Measurements from ENCODE around the gene SPATA31D3.
"Not testable (repeated sequence)": the region's sequence is repeated elsewhere in the genome, so short reads cannot be mapped to it uniquely, and the experiment has no call there.

SPATA31D3 gene

DNA sequence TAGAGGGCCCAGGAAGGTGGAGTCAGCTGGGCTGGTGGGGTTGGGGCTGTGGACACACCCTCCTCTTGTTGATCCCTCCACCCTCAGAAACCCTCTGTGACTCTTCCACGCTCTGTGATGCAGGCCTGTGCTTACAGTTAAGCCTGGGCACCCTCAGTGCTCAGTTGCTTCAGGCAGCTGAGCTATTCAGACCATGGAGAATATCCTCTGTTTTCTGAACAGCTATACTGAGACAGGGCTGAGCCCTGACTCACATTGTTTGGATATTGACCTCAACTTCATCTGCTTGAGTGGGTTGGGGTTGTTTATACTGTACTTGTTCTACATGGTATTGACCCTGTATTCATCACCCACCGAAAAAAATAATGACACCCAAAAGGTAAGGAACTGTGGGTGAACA, at the start of gene SPATA31D3:
TSS of gene SPATA31D3 (plus strand) at position 108 of the 400 bp plus-strand sequence. CDS start at position 194, 86 bp downstream.
- DNase-seq = not testable (repeated sequence)

DNA sequence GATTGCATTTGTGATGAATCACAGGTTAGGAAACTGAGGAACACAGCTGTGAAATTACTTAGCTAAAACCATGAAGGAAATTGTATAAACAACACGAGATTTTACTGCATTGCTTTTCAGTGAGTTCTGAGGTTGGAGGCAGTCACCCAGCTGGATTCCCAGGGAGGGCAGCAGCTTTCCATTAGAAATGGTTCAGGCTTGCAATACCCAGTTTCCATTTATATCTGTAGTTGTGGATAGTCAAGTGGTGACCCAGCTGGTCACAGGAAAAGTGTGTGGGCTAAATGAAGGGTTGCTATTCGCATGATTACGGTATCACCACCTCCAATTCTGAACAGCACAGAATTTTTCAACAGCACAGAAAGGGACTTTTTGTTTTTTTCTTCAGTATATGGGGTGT, 49.4 kb upstream of the SPATA31D3 start:
- no peak for DNase-seq

DNA sequence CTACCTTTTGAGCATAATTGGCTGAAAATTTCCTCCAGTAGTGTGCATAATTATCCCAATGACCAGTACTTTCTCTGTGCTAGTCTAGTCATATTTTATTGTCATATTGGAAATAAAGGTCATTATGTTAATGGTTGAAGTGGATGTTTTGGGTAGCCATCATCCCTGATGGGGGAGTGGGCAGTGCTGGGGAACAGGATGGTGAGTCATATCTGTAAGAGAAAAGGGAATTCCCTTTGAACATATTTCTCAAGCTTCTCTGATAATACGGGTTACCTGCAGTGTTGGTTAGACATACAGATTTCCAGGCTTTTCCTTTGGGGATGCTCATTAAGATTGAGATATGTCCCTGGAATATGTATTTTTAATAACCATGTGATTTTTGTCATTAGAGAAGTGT, 48.4 kb upstream of the SPATA31D3 start:
- peak in 1 of 3 donors; percentile 8 for DNase-seq

DNA sequence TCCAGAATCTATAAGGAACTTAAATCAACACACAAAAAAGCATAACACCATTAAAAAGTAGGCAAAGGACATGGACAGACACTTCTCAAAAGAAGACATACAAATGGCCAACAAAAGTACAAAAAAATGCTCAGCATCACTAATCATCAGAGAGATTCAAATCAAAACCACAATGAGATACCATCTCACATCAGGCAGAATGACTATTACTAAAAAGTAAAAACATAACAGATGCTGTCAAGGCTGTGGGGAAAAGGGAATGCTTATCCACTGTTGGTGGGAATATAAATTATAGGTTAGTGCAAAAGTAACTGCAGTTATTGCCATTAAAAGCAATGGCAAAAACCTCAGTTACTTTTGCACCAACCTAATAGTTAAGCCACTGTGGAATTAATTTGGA, 47.2 kb upstream of the SPATA31D3 start:
- no peak for DNase-seq

DNA sequence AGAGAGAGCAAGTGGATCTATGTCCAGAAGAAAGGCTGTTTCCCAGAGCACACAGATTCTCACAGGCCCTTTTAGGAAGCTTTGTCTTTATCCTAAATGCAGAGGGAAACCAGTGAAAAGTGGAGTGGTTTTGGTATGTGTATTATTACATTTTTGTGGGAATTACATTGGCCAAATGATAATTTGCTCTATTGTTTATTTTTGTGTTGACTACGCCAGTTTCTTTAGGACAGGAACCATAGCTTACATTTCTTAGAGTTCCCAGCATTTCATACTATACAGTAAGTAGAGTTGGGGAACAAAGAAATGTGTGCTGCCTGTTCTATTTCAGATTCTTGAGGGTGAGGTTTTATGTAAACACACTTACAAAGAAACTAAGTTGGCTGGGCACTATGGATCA, 44.4 kb upstream of the SPATA31D3 start:
- DNase-seq = no peak

DNA sequence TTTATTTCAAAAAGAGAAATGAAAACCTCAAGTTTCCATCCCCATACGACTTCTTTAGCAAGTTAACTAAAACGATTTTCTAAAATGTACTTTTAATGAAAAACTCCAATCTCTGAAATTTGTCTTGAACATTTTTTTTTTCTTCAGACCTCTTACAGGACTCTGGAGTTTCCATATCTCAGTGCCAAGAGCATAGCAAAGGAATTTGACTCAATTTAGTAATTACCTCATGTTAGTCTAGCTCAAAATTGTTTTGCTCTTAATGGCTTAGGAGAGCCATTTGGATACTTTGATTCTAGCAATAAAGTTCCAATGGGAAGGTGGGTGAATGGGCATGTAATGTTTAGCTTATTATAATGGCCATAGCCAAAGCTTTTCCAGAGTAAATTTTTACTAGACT, 41.1 kb upstream of the SPATA31D3 start:
- no peak for DNase-seq

DNA sequence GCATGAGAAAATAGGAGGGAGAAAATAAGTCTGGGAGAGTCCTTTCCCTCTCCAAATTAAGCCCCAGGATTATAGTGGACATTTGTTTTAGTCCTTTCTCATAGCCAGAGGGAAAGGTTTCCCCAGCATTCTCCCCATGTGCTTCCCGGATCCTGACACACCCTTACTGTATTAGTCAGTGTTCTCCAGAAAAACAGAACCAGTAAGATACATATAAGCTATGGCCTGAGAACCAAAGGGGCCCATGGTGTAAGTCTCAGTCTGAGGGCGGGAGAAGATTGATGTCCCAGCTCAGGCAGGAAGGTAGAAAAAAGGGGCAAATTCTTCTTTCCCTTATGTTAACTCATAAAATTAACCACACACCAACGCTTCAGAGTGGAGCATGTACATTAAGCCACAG, 40.7 kb upstream of the SPATA31D3 start:
- DNase-seq = no peak

DNA sequence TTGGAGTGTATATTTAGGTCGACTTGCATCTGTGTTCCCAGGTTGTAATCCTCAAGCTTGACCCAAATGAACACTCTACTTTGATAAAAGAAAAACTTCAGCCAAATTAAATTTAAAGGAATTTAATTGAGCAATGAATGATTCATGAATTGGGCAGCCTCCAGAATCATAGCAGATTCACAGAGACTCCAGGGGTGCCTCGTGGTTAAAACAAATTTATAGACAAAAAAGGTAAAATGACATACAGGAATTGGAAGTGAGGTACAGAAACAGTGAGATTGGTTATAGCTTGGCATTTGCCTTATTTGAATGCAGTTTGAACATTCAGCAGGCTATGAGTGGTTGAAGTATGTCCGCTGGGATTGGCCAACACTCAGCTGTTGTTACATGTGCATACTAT, 36.6 kb upstream of the SPATA31D3 start:
- no peak for DNase-seq

DNA sequence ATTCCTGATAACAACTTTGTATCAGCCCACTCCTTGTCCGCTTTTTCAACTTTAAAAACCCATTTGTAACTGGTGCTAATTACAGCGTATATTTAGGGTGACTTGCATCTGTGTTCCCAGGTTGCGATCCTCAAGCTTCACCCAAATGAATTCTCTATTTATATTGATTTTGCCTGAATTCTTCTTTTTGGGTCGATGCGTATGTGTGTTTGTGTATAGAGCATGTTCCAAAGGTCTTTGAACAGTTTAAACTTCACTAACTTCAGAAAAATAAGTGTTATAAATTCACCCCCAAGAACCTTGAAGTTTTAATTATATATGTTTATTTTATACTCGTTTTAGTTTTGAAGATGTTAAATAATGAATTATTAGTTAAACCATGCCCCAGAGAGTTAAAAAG, 31.2 kb upstream of the SPATA31D3 start:
- DNase-seq = no peak

DNA sequence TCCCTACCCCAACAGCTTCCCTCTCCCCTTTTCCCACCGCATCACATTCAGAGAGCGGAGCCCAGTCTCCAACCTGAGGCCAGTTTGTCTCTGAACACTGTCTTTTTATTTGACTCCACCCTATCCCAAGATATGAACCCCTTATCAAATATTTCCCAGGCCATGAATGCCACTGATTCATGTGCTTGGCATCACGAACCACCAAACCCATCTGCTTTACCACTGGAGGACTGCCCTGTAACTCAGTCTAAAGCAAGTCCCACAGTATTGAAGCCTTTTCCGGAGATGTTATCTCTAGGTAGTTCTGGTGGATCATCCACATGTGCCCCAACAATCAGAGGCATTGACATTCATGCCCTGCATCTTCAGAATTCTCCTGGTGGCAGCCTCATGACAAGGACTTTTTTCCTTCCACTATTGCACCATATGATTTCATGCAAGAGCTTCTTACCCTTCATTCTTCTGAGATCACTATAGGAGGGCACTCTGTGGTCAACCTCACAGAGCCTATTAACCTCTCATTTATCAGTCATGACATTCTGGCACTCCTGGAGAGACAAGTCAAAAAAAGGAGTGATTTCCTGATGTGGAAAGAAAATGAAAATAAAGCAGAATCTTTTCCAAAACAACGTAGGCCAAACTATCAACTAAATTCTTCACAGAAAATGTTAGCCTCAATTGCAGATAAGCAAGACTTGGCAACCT, 27.3 kb upstream of the SPATA31D3 start:
- no peak for DNase-seq

DNA sequence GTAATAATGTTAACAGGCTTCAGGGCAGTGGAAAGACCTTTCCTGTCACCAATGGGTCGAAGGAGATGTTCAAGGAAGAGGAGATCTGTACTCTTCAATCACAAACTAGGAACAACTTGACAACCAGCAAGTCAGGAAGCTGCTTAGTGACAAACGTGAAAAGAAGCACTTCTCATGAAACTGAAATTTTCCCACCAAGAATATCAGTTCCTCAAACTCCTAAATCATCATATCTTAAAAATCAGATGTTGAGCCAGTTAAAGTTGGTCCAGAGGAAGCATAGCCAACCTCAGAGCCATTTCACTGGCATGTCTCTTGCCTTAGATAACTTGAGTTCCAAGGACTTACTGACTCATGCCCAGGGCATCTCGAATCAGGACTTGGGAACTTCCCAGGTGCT, 24.8 kb upstream of the SPATA31D3 start:
- not testable (repeated sequence) for DNase-seq

DNA sequence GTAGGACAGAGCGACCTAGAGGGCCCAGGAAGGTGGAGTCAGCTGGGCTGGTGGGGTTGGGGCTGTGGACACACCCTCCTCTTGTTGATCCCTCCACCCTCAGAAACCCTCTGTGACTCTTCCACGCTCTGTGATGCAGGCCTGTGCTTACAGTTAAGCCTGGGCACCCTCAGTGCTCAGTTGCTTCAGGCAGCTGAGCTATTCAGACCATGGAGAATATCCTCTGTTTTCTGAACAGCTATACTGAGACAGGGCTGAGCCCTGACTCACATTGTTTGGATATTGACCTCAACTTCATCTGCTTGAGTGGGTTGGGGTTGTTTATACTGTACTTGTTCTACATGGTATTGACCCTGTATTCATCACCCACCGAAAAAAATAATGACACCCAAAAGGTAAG, 15.0 kb upstream of the SPATA31D3 start, which contains the start of gene SPATA31D4:
TSS of gene SPATA31D4 (plus strand) at position 124 of the 400 bp plus-strand sequence. CDS start at position 210, 86 bp downstream.
- not testable (repeated sequence) for DNase-seq

DNA sequence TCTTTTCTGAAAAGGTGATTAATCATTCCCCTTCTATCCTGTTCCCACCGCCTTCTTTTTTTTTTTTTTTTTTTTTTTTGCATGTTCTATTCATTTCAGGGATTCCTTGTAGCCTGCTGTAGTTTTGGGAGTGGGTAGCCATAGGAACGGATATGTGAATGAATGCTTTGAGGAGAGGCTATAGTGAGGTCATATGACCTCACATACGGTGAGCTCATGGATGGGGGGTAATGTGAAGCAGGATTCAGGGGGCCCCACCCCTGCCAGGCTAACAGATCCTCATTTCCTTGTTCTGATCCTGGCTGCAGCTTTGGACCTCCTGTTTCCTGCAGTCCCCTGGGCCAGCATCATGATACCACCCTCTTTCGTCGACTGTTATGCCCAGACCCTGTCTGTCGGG, 13.2 kb upstream of the SPATA31D3 start:
- DNase-seq = not testable (repeated sequence)

DNA sequence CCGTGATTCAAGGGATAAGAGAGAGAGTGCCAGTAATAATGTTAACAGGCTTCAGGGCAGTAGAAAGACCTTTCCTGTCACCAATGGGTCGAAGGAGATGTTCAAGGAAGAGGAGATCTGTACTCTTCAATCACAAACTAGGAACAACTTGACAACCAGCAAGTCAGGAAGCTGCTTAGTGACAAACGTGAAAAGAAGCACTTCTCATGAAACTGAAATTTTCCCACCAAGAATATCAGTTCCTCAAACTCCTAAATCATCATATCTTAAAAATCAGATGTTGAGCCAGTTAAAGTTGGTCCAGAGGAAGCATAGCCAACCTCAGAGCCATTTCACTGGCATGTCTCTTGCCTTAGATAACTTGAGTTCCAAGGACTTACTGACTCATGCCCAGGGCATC, 9.8 kb upstream of the SPATA31D3 start:
- not testable (repeated sequence) for DNase-seq

DNA sequence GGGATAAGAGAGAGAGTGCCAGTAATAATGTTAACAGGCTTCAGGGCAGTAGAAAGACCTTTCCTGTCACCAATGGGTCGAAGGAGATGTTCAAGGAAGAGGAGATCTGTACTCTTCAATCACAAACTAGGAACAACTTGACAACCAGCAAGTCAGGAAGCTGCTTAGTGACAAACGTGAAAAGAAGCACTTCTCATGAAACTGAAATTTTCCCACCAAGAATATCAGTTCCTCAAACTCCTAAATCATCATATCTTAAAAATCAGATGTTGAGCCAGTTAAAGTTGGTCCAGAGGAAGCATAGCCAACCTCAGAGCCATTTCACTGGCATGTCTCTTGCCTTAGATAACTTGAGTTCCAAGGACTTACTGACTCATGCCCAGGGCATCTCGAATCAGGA, 5.3 kb downstream of the SPATA31D3 start:
- not testable (repeated sequence) for DNase-seq

DNA sequence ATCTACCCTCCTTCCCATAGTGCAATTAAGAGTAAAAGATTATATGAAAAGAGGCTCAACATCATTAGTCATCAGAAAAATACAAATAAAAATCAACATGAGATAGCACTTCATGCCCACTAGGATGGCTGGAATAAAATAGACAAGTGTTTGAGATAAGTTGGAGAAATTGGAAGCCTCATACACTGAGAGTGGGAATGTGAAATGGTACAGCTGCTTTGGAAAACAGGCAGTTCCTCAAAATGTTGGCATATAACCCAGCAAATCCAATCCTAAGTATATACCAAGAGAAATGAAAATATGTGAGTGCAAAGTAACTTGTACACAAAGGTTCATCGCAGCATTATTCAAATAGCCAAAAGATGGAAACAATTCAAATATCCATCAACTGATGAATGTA, 9.8 kb downstream of the SPATA31D3 start:
- no peak for DNase-seq

DNA sequence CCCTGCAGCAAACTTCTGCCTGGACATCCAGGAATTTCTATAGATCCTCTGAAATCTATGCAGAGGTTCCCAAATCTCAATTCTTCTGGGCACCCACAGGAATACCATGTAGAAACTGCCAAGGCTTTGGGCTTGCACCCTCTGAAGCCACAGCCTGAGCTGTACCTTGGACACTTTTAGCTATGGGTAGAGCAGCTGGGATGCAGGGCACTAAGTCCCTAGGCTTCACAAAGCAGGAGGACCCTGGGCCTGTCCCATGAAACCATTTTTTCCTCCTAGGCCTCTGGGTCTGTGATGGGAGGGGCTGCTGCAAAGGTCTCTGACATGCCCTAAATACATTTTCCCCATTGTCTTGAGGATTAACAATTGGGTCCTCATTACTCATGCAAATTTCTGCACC, 12.3 kb downstream of the SPATA31D3 start:
- DNase-seq = no peak

DNA sequence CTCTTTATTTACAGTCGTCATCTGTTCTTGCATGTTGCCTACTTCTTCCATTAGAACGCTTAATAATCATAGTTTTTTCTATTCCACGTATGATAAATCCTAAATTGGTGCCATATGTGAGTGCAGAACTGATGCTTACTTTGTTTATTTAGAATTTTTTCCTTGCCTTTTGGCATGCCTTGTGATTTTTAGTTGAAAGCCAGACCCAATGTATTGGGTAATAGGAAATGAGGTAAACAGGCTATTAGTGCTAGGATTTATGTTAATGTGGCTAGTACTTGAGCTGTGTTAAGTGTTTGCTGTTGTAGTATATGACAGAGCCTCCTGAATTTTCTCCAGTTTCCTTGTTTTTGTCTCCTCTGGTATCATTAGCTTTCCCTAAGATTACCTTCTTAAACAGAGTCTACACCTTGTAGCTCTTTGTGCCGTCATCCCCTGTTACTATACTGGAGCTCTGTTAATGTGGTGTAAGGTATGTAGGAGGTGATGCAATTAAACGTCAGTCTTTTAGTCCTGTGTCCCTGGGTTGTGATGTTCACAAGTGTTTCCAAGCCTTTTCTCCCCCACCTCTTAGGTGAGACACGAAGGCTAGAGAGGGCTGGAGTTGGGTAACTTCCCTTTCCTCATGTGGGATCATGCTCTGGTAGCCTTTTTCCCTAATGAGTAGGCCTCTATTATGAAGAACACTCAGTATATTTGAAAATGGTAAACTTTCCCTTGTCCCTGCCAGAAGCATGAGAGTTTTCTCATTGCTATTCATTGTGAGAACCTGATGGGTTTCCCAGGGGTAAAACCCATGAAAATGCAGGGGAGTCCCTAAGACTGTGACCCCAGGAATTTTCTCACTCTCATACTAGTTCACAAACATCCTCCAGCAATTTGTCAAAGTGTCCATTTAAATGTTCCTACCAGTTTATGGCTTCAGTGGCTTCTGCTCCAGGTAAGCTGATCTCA, 21.2 kb downstream of the SPATA31D3 start:
- no peak for DNase-seq

DNA sequence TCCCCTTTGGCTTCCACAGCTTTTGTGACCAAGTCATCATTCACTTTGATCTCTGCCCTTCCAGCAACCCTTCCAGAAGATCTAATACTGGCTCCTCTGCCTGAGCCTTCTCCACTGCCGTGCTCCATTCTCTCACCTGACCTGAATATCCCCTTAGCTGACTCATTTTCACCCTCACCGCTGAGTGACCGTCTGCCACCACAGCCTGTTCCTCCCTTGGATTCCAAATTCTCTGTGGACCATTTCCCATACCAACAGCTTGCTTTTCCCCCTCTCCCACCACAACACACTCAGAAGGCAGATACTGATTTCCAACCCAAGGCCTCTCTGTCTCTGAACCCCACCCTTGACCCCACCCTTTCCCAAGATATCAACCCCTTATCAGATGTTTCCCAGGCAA, 24.7 kb downstream of the SPATA31D3 start:
- DNase-seq = no peak

DNA sequence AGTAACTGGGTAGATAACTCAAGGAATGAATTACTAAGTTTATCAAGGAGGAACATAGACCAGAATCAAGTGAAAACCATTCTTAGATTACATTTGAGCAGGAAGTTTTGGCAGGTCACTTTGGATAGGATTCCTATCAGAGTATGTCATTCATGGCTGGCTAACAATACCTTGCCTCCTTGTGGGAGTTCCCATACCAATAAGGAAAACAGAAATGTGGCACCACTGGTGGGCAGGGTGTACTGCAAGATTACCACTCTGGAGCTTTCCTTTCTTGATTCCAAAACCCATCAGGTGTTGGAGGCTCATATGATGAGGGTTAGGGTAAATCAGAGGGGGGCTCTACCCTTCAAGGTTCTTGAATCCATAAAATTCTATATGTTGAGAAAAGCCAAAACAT, 26.7 kb downstream of the SPATA31D3 start:
- DNase-seq = no peak

DNA sequence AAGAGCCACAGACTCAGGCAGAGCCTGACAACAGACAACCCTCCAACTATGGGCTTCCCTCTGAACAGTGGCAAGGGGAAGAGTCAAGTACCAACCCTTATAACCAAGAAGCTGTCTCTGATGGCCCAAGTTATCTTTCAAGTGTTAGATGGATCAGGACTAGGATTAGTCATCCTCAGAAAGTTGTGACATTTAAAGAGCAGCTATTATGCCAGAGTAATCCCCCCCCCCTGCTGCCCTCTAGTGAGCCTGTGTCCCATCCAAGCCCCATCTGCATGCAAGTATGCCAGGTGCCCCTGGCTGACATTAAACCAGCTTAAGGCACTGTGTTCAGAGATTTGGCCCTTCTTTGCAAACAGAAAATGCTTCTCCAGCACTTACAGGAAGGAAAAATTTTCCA, 28.4 kb downstream of the SPATA31D3 start:
- no peak for DNase-seq

DNA sequence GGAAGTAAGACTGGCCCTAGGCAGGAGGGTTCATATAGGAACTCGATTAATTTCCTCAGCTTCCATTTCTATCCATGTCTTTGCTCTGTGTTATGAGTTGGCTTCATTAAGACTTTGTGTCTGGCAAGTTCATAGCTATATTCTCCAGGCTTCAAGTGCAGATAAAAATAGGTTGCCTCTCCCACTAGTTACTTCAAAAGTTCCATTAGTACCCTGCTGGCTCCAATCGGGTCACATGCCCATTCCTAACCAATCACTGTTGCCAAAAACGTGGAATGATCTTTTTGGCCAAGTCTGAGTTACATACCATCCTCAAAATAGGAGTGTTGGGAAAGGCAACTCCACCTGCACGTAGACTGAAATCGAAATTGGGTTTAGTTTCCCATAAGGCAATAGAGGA, 31.5 kb downstream of the SPATA31D3 start:
- DNase-seq = no peak

DNA sequence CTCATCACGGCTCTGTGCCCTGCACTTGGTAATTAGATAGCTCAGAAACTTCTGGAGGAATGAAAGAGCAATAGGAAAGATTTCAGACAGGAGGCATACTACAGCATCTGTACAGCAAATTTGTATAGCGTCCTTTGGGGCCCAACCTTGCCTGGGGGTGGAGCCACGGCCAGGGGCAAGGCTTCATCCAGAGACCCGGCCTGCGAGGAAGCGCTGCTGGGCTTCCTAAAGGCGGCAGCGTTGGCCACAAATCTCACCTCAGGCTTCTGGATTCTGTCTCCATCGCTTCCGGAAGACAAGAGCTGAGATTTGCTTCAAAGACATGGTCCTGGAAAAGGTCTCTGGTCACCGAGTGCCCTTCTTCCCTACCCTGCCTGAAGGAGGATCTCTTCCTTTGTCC, 33.1 kb downstream of the SPATA31D3 start:
- no peak for DNase-seq

DNA sequence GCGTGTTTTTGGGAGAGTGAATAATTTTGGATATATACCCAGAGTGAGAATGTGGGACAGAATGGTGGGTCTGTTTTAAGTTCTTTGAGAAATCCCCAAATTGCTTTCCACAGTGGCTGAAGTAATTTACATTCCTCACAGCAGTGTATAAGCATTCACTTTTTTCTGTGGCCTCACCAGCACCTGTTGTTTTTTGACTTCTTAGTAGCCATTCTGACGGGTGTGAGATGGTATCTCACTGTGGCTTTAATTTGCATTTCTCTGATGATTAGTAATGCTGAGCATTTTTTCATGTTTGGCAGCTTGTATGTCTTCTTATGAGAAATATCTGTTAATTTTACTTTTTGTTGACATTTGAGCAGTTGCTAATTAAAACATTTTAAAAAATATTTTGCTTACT, 35.9 kb downstream of the SPATA31D3 start:
- DNase-seq = no peak
